Stimulated activated CD4-positive, alpha-beta T cell treated with anti-CD3 and anti-CD28 coated beads, TNF-alpha, amount 100 ng/mL, for 24 hours (primary cell): ENCODE measurements around the gene DNAH1.

Experiments used
- DNase-seq, 3 experiments: peaks; one replicate each; pipeline ENCODE4 v3.0.0-alpha.2; 2020; ENCODE audit warnings: low read depth in 3 of 3

The DNAH1 gene

DNA sequence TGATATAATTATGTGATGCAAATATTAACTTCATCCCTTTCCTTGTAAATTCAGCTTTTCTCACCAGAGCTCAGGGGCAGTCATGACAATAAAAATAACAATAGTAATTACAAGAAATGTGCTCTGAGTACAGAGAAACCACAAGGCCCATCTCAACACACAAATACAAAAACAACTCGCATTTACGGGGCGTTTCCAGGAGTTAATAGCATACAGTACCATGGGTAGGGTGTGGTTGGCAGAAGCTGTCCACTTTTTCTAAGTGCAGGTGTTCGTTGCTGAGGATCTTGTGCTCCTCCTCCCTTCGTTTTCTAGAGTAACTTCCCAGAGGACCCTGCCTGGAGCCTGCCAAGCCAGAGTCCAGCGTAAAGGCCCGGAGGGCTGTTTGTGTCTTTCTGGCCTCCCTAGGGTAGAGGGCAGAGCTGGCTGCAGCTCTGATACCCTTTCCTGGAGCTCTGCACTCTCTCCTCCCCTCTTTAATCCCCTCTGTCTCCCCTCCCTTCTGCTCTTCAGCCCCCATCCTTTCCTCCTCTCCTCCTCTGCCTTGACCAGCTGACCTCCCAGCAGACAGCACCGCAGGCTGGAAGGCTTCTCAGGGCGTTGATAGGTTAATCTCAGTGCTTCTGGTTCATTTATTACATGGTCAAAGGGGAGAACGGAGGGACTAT is 117.3 kb downstream of the DNAH1 start:
- DNase-seq, result no peak

DNA sequence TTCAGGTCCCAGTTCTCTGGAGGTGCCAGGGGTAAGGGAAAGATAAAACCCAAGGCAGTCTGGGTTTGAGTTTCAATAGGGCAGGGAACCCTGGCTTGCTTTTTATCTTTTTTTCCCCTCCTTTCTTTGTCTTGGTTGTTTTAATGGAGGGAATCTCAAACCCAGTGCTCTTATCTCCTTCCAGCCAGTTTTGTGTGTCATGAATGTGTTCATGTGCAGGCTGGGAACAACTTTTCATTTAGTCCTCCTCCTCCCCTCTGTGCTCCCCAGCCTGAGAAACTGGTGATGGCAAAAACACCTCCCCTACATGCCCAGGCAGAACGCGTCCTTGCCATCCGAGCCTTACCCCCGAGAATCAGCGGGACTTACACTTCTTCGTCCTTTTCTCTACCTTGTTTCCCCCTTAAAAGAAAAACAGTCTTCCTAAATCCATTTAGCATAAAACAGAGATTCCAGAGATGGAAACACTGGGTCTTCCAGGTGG is 117.9 kb downstream of the DNAH1 start:
- DNase-seq, result no peak

DNA sequence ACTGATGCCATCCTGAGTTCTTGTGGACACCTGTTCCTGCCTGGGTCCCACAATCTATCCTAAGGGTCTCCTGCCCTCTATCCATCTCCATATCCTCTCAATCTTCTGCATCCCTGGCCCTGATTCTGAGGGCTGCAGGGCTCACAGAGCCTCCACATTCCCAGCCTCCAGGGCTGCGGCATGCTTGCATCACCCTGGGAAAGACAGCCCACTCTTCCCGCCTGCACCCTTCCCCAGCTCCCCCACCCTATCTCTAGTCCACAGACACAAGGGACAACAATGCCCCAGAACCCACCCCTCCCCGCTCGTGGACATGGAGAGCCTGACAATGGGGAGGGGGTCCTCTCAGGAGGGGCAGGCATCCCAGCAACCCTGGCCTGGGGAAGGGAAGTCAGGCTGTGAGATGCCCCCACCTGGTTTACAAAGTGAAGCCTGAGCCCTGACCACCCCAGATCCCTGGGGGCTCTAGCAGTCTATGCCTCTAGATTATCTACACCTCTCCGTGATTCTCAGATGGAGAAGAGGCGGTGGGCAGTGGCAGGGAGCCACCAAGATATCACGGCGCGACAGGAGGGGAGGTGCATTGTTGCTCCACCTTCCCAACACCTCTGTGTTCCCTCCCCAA is 118.5 kb downstream of the DNAH1 start:
- DNase-seq, result no peak

DNA sequence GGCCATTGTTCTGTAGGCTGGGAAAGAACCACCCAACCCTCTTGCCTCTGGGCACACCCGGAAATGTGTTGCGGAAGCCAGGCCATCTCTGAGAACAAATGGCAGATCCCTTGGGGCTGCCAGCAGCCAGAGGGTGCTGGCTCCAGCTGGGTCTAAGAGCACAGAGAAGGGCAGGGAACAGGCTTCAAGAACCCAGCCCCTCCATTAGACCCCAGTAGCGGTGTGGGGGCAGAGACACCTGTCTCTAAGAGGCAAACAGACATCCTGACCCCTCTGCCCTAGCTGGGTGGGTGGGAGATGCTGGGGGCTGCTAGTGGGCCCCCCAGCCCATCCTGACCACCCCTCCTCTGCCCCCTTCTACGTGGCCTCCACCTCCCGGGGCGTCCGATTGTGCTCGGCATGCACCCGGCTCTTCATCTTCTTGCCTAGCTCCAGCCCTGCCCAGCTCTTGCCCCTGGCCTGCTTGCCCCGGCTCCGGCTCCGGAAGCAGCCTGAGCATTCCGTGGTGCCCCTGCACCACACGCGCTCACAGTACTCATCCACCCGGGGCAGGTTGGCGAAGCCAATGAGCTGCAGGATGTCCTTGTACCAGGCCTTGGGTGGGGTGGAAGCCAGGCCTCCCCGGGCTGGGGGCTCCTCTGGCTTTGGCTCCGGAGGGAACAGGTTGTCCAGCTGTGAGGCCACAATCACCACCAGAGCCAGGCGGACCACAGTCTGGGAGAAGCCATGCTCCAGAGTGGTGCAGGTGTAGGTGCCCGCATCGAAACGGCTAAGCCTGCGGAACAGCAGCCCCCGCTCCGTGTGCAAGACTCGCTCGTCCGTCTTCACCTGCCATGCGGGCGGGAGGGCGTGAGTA is 119.4 kb downstream of the DNAH1 start:
- no peak for DNase-seq

DNA sequence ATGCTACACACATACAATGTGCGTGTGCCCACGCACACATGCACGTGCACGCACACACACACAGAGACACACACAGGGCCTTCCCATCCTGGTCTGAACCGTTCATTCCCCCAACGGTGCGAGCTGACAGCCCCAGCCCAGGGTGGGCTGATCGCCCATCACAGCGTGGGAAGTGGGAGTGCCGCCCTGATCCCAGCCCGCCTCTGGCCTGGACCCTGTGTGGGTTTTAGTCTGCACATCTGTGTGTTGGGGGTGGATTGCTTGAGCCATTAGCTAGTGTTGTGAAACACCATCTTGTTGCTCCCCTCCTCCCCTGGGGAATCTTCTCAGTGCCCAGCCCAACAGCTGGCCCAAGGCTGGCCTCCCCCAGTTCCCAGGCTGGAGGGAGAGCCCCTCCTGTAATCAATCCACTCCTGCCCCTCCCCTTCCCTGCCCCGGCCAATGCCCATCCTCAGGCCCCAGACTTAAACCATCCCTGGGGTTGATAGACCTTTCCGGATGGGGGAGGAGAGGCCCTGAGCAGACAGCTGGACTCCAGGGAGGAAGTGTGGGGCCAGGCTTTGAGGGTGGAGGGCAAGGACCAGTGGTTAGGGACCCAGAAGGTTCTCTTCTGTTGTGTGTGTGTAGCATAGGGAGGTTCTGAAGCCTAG is 120.5 kb downstream of the DNAH1 start:
- no peak for DNase-seq

DNA sequence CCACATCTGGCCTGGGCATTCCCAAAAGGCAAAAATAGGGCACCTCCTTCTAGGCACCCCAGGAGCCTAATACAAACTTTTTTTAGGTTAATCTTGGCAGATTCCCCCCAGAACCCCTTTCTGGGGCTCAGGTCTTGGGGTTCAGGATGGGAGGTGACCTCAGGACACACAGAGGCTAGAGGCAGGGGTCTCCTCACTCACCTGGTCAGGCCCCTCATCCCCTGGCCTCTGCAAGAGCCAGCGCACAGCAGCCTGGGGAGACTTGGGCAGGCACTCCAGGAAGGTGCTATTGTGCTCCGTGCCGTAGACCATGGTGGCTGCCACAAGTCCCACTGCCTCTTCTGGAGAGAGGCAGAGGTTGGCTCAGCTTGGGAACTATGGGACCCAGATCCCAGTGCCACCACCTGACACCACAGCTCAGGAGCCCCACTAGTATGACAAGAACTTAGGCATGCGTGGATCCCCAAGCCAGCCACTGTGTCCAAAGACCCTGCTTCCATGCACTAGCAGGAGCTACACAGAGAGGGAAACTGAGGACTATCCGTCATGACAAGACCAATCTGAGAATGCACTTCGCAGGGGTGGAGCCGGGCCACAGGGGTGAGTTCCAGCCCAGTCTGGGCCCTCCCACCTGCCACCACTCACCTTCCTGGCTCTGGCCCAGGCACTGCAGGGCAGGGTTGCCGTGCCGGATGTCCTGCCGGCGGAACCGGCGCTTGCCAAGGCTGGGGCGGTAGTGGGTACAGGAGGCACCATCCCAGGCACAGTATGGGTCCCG is 121.4 kb downstream of the DNAH1 start:
- DNase-seq, result no peak

DNA sequence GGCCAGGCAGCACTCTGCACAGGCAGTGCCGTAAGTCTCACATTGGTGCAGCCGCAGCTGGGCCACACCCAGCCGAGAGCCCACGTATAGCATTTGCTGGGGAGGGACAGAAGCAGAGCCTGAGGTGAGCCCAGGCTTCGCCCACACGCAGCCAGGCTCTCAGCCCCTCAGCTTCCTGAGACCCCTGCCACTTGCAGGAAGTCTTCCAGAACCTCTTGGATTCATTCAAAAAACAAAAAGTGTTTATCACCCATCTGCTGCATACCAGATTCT is 121.9 kb downstream of the DNAH1 start:
- no peak for DNase-seq

DNA sequence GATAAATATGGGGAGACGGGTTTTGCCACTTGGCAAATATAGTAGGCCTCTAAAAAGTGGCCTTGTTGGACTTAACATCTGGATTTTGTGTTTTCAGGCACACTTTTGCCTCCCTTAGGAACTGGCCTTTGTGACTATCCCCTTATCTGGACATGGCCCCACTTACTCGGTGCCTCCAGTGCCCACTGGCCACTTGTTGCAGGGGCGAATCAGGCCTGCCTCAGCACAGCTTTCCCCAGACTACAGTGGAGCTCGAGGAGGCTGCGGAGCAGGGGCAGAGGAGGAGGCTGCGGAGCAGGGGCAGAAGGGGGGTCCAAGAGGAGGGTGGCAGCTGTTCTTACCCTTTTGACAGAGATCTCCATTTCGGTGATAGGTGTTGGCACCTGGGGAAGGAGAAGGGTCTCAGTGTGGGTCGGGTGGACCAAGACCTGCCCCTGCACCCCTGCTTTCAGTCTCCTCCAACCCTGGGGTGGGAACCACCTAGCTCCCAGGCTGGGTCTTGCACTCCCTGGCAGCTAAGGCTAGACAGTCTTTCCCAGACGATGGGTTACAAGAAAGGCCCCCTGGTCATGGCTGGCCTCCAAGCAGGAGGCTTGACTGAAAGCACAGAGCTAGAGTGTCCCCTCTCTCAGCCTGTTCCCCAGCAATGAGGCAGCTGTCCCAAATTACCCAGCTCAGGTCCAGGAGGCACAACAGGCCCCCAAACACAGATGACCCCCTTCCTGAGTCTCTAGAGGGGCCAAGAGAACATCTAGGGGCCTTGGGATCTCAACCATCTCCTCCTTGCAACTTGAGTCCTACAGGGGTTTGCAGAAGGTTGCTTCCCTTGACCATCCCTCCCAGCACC is 122.7 kb downstream of the DNAH1 start:
- DNase-seq, result no peak

DNA sequence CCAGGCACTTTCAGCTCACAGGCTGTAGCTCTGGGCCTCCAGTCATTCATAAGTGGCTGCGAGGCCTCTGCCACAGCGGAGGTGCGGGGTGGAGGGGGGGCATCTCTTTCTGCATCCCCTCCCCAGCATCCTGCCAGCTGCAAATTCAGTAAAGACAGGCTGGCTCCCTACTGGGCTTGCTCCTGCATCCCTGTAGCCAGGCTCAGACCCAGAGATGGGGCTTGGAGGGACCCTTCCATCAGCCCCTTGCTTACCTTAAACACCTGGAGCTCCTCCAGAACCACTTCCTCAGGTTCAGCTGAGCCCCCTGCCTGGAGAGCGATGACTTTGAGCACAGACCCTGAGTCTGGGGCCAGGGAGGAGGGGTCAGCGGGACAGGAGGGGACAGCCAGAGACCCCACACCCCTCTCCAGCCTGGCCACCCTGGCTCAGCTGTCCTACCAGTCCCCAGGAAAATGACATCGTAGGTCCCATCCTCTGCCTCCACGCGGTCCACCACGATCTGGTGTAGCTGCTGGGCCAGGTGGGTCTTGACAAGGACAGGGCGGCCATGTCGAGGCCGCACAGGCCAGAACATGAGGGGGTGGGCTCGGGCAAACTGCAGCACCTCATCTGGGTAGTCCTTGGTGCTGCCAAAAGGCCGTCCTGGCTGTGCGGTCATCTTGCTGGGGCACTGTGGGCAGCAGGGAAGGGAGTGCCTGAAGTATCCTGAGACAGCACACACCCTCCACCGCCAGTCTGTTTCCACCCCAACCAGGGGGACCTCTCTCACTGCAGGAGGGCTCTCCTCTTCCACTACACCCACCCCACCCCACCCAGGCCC is 123.5 kb downstream of the DNAH1 start:
- DNase-seq, result no peak

DNA sequence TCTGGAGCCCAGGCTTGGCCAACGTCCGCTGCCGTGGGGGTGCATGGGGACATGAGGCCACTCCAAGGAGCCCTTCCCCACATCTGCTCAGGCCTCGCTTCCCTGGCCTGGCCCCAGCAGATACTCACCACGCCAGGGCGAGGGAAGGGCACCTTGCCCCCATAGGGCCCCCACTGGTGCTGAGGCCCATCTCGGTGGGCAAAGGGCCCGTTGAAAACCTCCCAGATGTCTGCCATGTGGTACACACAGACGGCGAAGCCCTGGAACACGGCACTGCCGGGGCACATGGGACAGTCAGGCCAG is 124.1 kb downstream of the DNAH1 start:
- DNase-seq, result no peak

DNA sequence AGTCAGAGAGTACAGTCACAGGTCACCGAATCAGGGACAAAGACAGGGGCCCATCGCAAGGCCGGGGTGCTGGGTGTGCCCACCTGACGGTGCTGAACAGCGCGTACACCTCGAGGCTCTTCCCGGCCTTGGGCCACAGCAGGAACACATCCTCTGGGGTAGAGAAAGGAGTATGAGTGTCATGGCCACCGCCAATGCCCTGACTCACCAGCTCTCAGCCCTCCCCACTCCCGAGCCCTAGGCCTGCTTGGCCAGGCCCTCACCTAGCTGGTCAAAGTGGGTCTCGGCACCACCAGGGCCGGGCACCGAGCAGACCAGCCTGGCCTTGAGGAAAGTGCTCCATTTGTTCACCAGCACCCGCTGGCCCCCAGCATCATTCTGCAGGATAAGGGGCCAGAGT is 124.6 kb downstream of the DNAH1 start:
- no peak for DNase-seq

DNA sequence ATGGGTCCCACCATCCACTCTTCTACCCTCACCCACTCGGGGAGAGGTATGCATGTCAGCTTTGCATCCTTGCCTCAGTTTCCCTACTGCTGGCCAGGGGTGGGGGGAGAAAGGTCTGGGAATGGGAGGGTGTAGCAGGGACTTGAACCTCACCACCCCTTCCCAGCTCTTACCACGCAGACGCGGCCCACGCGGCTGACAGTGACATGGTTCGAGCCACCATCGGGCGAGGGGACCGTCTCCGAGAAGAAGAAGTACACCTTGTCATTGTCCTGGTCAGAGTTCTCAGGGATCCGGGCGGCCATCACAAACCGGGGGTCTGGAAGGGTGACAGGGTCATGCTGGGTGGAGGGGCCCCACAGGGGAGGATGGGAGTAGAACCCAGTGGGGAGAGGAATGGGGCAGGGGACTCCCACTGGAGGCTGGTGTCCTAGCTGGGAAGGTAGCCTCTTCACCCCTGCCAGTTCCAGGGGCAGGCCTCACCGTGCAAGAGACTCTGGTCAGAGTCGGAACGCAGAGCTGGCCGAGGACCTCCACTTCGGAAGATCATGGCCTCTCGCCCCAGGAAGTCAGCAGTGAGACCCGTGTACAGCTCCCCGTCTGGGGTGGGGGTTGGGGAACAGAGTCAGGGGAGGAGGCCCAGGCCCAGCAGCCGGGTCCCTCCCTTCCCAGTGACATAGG is 125.1 kb downstream of the DNAH1 start:
- no peak for DNase-seq

DNA sequence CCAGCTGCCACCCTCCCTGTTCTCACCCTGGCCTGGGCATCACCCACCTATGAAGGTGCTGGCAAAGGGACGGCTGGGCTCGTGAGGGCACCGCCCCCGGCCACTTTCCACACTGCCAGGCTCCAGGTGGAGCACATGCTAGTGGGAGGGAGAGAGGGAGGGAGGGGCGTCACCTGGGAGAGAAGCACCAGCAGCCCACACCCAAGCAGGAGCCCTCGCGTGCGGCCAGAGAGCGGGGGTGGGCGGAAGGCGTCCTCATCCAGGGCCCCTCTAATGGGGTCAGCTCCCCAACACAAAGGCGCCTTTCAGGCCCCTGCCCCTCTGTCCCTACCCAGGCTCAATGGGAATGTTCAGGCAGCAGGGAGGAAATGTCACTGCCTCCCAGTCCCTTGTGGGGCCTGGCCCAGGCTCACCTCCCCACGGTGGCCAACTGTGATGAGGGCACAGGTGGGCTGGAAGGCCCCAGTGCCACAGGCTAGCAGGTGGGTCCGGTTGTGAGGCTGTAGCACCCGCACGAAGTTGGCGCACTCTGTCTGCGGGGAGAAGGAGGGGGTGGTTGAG is 125.7 kb downstream of the DNAH1 start:
- DNase-seq, result no peak

DNA sequence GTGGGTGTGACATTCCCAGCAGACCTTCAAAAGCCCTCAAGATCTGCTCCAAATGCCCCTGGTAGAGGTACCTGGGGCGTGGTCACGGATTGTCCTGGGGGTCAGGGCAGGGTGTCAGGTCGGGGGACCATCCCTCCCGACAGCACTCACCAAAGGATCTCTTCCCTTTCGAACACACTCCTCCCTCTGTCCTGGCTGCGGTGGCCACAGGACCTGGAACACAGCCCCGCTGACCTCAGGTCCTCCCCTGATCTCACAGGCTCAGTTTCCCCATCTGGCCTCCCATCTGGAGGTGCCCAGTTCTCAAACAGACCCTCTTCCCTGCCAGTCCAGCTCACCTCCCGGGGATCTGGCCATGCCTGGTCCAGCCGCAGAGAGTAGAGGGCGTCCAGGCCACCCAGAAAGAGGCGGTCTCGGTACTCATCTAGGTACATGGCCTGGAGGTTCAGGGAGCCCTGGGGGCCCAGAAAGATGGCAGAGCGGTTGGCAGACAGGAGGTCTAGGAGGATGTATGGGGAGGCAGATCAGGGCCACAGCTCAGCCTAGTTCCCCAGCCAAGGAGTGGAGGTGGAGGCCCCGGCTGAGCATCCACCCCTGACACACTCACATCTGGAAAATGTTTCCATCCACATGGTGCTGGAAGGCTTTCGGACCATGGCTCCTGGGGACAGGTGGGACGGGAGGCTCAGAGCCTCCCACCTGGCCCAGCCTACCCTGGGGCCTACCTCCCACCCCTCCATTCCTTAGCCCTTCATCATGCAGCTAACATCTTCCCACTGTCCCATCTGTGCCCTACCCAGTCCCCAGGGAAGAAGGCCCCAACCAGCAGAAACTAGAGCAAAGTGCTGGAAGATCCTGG is 126.5 kb downstream of the DNAH1 start:
- no peak for DNase-seq

DNA sequence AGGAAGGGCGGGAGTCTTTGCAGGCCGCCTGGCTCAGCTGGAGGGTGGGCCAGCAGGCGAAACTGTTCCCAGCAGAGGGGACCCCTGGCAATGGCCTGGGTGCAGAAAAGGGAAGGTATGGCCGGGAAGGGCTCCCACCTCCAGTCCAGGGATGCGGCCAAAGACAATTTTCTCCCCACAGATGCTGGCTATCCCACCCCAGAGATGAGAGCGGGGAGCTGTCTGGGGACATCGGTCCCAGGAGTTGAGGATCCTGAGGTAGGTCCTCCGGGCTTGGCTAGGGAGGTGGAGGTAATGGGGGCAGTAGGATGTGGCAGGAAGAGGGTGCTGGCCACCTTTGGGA is 127.1 kb downstream of the DNAH1 start:
- no peak for DNase-seq

DNA sequence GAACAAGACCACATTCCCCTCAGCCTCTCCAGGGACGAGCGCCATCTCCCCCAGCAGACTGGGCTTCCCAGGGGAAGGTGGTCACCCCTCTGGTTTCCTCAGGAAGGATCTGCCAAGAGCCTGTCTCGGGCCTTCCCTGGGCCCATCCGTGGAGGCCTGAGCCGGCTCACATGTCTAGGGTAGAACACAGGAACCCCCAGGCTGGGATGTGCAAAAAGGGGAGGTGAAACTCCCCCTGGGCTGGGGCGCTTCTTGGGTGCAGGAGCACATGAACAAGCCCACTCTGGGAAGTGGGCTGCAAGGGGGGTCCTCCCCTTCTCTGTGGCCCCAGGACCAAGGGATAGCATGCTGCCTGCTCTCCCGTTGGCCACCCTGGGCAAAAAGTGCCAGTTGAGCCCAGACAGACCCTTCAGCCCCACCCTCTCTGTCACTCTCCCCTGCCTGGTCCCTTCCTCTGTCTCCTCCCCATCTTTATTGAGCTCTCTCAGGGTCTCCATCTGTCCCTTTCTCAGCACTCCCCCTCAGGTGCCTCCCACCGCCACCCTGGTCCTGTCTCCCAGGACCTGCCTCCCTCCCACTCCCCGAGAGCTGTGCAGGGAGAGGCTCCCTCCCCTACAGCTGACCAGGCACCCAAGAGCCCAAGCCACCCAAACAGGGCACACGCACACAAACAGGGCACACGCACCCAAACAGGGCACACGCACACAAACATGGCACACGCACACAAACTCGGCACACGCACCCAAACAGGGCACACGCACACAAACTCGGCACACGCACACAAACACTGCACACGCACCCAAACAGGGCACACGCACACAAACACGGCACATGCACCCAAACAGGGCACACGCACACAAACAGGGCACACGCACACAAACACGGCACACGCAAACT is 127.9 kb downstream of the DNAH1 start:
- no peak for DNase-seq
